Adipocyte (in vitro differentiated cells): ENCODE measurements around the gene NBAS.

Experiments
- DNase-seq: peaks from one replicate; pipeline ENCODE4 v3.0.0-alpha.2; 2015; ENCODE audit warnings: low read depth
- H3K27me3 ChIP-seq: replicated peaks from 2 replicates; pipeline ENCODE4 v1.7.0; 2013; ENCODE audit warnings: mild to moderate bottlenecking, low read length, moderate library complexity; ENCODE audit not compliant: control insufficient read depth, insufficient read depth
- H3K36me3 ChIP-seq: 2 replicates; pipeline ENCODE4 v1.7.0; 2013; ENCODE audit warnings: low read length, mild to moderate bottlenecking, moderate library complexity; ENCODE audit not compliant: control insufficient read depth, insufficient read depth, severe bottlenecking
- H3K4me1 ChIP-seq: 2 replicates; pipeline ENCODE4 v1.7.0; 2013; ENCODE audit warnings: mild to moderate bottlenecking, low read length, moderate library complexity; ENCODE audit not compliant: control insufficient read depth, insufficient read depth
- H3K4me3 ChIP-seq: 2 replicates; pipeline ENCODE4 v1.7.0; 2013; ENCODE audit warnings: mild to moderate bottlenecking, low read length, moderate library complexity
- H3K9ac ChIP-seq: 2 replicates; pipeline ENCODE4 v1.7.0; 2013; ENCODE audit warnings: mild to moderate bottlenecking, low read length, moderate library complexity
- H3K9me3 ChIP-seq: 2 replicates; pipeline ENCODE4 v1.7.0; 2013; ENCODE audit warnings: mild to moderate bottlenecking, low read length, moderate library complexity; ENCODE audit not compliant: control insufficient read depth

NBAS gene

GRCh38 chr2:15601681-15602080, 40.5 kb upstream of the NBAS start:
- DNase-seq = no peak
- Histone ChIP-seq H3K4me1 (no peaks in the 10 kb centered on the region), H3K27me3 (no peaks in the 10 kb centered on the region), H3K4me3 (no peak overlapping the region), H3K9ac (no peak overlapping the region), H3K36me3 (peaks cover 98% of the 10 kb centered on the region), H3K9me3 (no peaks in the 10 kb centered on the region)

GRCh38 chr2:15599994-15600393, 38.9 kb upstream of the NBAS start:
- Histone ChIP-seq H3K36me3 (peaks cover 98% of the 10 kb centered on the region), H3K9ac (no peak overlapping the region), H3K4me3 (no peak overlapping the region)

DNA sequence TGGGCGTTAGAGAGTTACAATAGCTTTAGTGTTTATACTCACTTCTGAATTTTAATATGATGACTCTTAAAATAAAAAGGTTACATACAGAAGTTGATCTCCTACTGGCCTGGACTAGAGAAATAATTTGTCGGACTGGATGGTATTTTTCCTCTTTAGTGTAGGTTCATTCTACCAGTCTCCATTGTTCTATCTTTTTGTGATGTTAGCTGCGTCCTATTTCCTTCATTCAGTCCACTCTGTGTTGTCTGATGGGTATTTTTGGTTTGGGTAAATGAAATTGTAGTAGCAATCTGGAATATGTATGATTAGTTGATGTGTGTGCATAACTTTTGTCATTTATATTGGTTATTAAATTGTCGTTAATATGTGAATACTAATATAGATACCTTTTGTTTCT, 35.8 kb upstream of the NBAS start:
- Histone ChIP-seq H3K27me3 (no peaks in the 10 kb centered on the region), H3K36me3 (peaks cover 71% of the 10 kb centered on the region), H3K4me1 (peaks cover 17% of the 10 kb centered on the region), H3K9ac (no peak overlapping the region), H3K4me3 (no peak overlapping the region), H3K9me3 (no peaks in the 10 kb centered on the region)
- no peak for DNase-seq

More at GRCh38 chr2:15599994-15600393, 38.9 kb upstream of the NBAS start:
- DNase-seq = no peak
- Histone ChIP-seq H3K4me1 (no peaks in the 10 kb centered on the region), H3K9me3 (no peaks in the 10 kb centered on the region), H3K27me3 (no peaks in the 10 kb centered on the region)

DNA sequence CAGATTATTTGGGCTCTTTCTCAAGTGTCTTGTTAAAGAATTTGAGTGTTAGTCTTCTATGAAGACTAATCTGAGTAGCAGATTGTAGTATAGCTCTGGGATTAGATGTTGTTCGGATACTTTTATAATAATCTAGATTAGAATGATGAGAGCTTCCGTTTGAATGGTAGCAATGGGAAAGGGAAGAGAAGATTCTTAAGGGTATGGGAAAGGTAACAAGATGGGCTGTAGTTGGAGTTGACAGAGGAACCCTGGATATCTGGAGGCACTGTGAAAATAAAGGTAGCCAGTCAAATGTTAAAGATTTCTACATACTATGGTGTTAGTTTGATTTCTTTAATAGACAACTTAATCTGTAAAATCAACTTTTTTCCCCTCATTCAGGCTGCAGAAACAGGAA, 35.2 kb upstream of the NBAS start:
- Histone ChIP-seq H3K4me3 (no peak overlapping the region), H3K9me3 (no peaks in the 10 kb centered on the region), H3K27me3 (no peaks in the 10 kb centered on the region), H3K4me1 (peaks cover 18% of the 10 kb centered on the region), H3K9ac (no peak overlapping the region), H3K36me3 (peaks cover 64% of the 10 kb centered on the region)
- DNase-seq = no peak

DNA sequence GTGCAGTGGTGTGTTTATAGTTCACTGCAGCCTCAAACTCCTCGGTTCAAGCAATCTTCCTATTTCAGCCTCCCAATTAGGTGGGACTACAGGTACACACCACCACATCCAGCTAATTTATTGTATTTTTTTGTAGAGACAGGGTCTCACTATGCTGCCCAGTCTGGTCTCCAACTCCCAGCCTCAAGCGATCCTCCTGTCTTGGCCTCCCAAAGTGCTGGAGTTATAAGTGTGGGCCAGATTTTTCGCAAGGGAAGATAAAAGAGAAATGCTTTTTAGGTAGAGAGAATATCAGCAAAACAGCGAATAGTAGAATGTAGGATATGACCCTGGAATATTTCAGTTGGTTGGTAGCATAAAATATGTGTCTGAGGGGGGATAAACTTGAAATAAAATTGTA, 34.8 kb upstream of the NBAS start:
- Histone ChIP-seq H3K4me3 (no peak overlapping the region), H3K27me3 (no peaks in the 10 kb centered on the region), H3K9me3 (no peaks in the 10 kb centered on the region), H3K36me3 (peaks cover 60% of the 10 kb centered on the region), H3K9ac (no peak overlapping the region), H3K4me1 (peaks cover 23% of the 10 kb centered on the region)
- DNase-seq = no peak

DNA sequence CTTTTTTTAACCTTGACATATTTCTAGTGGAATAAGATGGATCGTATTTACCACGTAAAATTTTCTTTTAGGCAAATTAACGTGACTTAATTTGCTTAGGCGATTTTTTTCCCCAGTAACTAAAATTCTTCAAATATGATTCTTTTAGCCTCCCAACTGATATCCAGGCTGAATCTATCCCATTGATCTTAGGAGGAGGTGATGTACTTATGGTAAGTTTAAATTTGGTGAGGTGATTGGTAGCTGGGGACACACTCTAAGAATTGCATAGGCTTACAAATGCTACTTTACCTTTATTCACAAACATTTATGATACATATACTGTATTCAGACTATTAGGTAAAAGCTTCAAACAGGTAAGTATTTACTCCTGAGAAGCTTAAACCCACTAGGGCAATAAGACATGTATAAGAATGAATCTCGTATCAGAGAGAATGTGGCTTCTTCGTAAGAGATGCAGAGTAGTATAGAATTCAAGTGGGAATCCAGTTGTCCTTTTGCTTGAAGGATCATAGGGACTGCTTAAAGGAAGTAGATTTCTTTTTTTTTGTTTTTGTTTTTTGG, 34.3 kb upstream of the NBAS start:
- H3K27me3 ChIP-seq = no peaks in the 10 kb centered on the region
- H3K4me1 ChIP-seq = peaks cover 24% of the 10 kb centered on the region
- no peaks in the 10 kb centered on the region for H3K9me3 ChIP-seq
- H3K36me3 ChIP-seq = peaks cover 55% of the 10 kb centered on the region
- H3K4me3 ChIP-seq = no peak overlapping the region
- DNase-seq = no peak
- no peak overlapping the region for H3K9ac ChIP-seq

GRCh38 chr2:15594291-15595256, 33.4 kb upstream of the NBAS start:
- no peak for DNase-seq
- Histone ChIP-seq H3K4me3 (no peak overlapping the region), H3K9ac (no peak overlapping the region), H3K27me3 (no peaks in the 10 kb centered on the region), H3K9me3 (no peaks in the 10 kb centered on the region), H3K36me3 (peaks cover 47% of the 10 kb centered on the region), H3K4me1 (peaks cover 24% of the 10 kb centered on the region)

DNA sequence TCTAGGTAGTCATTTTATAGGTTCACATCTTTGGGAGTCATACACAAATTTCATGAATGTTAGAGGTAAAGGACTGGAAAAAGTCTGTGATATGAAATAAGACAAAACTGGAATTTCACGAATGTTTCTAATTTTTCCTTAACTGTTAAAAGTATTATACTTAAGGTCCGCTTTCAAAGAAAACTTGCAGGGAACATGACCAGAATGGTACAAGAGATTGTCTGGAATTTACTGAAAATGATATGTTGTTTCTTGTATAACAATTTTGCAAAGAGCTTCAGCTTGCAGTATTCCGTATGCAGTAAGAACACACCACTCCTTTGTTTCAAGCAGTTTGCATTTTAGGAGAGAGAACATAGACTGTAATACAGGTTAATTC, 32.2 kb upstream of the NBAS start:
- Histone ChIP-seq H3K9me3 (no peaks in the 10 kb centered on the region), H3K36me3 (peaks cover 36% of the 10 kb centered on the region), H3K27me3 (no peaks in the 10 kb centered on the region), H3K4me1 (peaks cover 24% of the 10 kb centered on the region), H3K9ac (peak overlapping the region; percentile 97), H3K4me3 (peak overlapping the region; percentile 90)
- no peak for DNase-seq

- Histone ChIP-seq H3K9me3 (no peaks in the 10 kb centered on the region), H3K9ac (peak within 1 kb of the TSS; percentile 97), H3K4me1 (peaks cover 24% of the 10 kb centered on the region), H3K4me3 (peak within 1 kb of the TSS; percentile 90), H3K36me3 (peaks cover 22% of the 10 kb centered on the region), H3K27me3 (no peaks in the 10 kb centered on the region)
- peak; percentile 93 for DNase-seq
Observed at GRCh38 chr2:15591692-15592463, 30.7 kb upstream of the NBAS start, which contains the start of gene DDX1. Gene DDX1 (plus strand): TSS chr2:15591868. CDS start chr2:15591934, 66 bp downstream.

- H3K36me3 ChIP-seq = peaks cover 17% of the 10 kb centered on the region
- H3K4me3 ChIP-seq = peak overlapping the region; percentile 90
- peaks cover 27% of the 10 kb centered on the region for H3K4me1 ChIP-seq
- H3K9me3 ChIP-seq = no peaks in the 10 kb centered on the region
- H3K9ac ChIP-seq = peak overlapping the region; percentile 97
- no peak for DNase-seq
- no peaks in the 10 kb centered on the region for H3K27me3 ChIP-seq
Observed at GRCh38 chr2:15591373-15591691, 30.2 kb upstream of the NBAS start.

DNA sequence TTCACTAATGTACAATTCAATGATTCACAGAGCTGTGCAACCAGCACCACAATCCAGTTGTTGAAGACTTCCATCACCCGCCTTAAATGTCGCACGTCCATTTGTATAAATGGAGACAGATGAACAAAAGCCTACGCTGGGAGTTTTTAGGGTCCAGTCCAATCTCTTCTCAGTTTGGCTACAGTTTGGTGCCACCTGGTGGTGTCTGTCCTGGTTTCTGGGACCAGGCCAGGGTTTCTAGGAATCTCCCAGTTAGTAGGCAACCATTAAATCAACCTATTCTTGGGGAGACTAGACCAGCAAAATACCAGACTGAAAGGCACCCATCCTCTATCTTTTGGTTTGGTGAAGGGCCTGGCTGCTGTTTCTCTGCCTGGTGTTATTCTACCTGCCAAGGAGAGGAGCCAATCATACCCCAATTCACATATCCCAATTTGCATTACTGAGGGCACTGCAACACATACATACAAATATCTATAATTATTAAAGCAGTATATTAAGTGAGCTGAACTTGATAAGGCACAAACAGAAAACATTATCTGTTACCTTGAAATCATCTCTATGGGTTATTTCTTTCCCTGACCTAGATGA, 27.3 kb upstream of the NBAS start:
- H3K9ac ChIP-seq = no peak overlapping the region
- peaks cover 36% of the 10 kb centered on the region for H3K4me1 ChIP-seq

More for the DNA sequence above, 27.3 kb upstream of the NBAS start:
- Histone ChIP-seq H3K36me3 (no peaks in the 10 kb centered on the region), H3K27me3 (no peaks in the 10 kb centered on the region), H3K9me3 (no peaks in the 10 kb centered on the region), H3K4me3 (no peak overlapping the region)
- DNase-seq = peak; percentile 75
